ENCODE results near the gene KLRK1.
"Not testable (repeated sequence)": the region's sequence is repeated elsewhere in the genome, so short reads cannot be mapped to it uniquely, and the experiment has no call there.

GRCh38 chr12:10351457-10351856 is 38.4 kb downstream of the KLRK1 start:
- TF ChIP-seq, protein P1, sequence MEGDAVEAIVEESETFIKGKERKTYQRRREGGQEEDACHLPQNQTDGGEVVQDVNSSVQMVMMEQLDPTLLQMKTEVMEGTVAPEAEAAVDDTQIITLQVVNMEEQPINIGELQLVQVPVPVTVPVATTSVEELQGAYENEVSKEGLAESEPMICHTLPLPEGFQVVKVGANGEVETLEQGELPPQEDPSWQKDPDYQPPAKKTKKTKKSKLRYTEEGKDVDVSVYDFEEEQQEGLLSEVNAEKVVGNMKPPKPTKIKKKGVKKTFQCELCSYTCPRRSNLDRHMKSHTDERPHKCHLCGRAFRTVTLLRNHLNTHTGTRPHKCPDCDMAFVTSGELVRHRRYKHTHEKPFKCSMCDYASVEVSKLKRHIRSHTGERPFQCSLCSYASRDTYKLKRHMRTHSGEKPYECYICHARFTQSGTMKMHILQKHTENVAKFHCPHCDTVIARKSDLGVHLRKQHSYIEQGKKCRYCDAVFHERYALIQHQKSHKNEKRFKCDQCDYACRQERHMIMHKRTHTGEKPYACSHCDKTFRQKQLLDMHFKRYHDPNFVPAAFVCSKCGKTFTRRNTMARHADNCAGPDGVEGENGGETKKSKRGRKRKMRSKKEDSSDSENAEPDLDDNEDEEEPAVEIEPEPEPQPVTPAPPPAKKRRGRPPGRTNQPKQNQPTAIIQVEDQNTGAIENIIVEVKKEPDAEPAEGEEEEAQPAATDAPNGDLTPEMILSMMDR (IDR thresholded peaks at IDR 0.05; ENCODE audit: low read depth, low read length, missing input control), result not testable (repeated sequence)
- not testable (repeated sequence) for TF ChIP-seq SP1 (IDR thresholded peaks at IDR 0.05); GABPA (IDR thresholded peaks at IDR 0.05 in 1 of 2, conservative IDR thresholded peaks at IDR 0.05 in 1 of 2); FOXA2 (IDR thresholded peaks at IDR 0.05); HNF4G (IDR thresholded peaks at IDR 0.05); RAD21 (IDR thresholded peaks at IDR 0.05); REST (IDR thresholded peaks at IDR 0.05); EGR1 (IDR thresholded peaks at IDR 0.05; ENCODE audit: low read depth in 2 of 2); TAF1 (conservative IDR thresholded peaks at IDR 0.05); HNF4A (conservative IDR thresholded peaks at IDR 0.05); MAX (IDR thresholded peaks at IDR 0.05); YY1 (IDR thresholded peaks at IDR 0.05)
- TF ChIP-seq, protein P2, sequence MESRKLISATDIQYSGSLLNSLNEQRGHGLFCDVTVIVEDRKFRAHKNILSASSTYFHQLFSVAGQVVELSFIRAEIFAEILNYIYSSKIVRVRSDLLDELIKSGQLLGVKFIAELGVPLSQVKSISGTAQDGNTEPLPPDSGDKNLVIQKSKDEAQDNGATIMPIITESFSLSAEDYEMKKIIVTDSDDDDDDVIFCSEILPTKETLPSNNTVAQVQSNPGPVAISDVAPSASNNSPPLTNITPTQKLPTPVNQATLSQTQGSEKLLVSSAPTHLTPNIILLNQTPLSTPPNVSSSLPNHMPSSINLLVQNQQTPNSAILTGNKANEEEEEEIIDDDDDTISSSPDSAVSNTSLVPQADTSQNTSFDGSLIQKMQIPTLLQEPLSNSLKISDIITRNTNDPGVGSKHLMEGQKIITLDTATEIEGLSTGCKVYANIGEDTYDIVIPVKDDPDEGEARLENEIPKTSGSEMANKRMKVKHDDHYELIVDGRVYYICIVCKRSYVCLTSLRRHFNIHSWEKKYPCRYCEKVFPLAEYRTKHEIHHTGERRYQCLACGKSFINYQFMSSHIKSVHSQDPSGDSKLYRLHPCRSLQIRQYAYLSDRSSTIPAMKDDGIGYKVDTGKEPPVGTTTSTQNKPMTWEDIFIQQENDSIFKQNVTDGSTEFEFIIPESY (IDR thresholded peaks at IDR 0.05), result not testable (repeated sequence)
